Activated CD4-positive, alpha-beta T cell treated with anti-CD3 and anti-CD28 coated beads for 1 hour (primary cell): ENCODE data around the gene NFAT5.

ENCODE experiments used
- DNase-seq: peaks from one replicate; pipeline ENCODE4 v3.0.0-alpha.2; 2020

NFAT5 gene

GRCh38 chr16:69651217-69651616 is 85.5 kb downstream of the NFAT5 start:
- no peak for DNase-seq

- DNase-seq = no peak
These were observed 88.6 kb downstream of the NFAT5 start for GRCh38 chr16:69654280-69654931.

GRCh38 chr16:69660166-69660565 is 94.4 kb downstream of the NFAT5 start:
- DNase-seq = no peak

GRCh38 chr16:69662901-69663300 is 97.1 kb downstream of the NFAT5 start:
- DNase-seq = no peak

- no peak for DNase-seq
These were observed 98.1 kb downstream of the NFAT5 start for GRCh38 chr16:69663846-69664245.

- DNase-seq = no peak
These were observed 103.8 kb downstream of the NFAT5 start for GRCh38 chr16:69669577-69669976.

GRCh38 chr16:69672315-69672997 is 106.7 kb downstream of the NFAT5 start:
- DNase-seq = no peak

GRCh38 chr16:69672998-69673713 is 107.4 kb downstream of the NFAT5 start:
- DNase-seq = no peak

GRCh38 chr16:69680358-69680757 is 114.6 kb downstream of the NFAT5 start:
- no peak for DNase-seq

- DNase-seq = no peak
These were observed 122.8 kb downstream of the NFAT5 start for GRCh38 chr16:69688589-69688988.

GRCh38 chr16:69691980-69692911 is 126.5 kb downstream of the NFAT5 start:
- DNase-seq = no peak

GRCh38 chr16:69693916-69694315 is 128.2 kb downstream of the NFAT5 start:
- DNase-seq = no peak

GRCh38 chr16:69698404-69698803 is 132.6 kb downstream of the NFAT5 start:
- no peak for DNase-seq

- no peak for DNase-seq
These were observed 134.1 kb downstream of the NFAT5 start for GRCh38 chr16:69699915-69700314.

- DNase-seq = no peak
These were observed 135.7 kb downstream of the NFAT5 start for GRCh38 chr16:69701452-69701851.

GRCh38 chr16:69701866-69702265 is 136.1 kb downstream of the NFAT5 start:
- DNase-seq = no peak

GRCh38 chr16:69703638-69704037 is 137.9 kb downstream of the NFAT5 start:
- DNase-seq = no peak

GRCh38 chr16:69706256-69706974 is 140.6 kb downstream of the NFAT5 start:
- no peak for DNase-seq

GRCh38 chr16:69706975-69707340 is 141.2 kb downstream of the NFAT5 start:
- DNase-seq = no peak

GRCh38 chr16:69707920-69708683 is 142.3 kb downstream of the NFAT5 start:
- no peak for DNase-seq

- DNase-seq = no peak
These were observed 143.8 kb downstream of the NFAT5 start for GRCh38 chr16:69709456-69710084.
